GM12873 (cell line): Measurements from ENCODE around the gene SPAG9.

ENCODE experiments used
- TF ChIP-seq, protein P1 (sequence below): IDR thresholded peaks from 2 replicates; pipeline ENCODE4 v1.5.1; 2012; ENCODE audit warnings: low read depth, mild to moderate bottlenecking, moderate library complexity, low read length, control low read depth; ENCODE audit not compliant: insufficient read depth; ENCODE audit errors: missing control alignments

Gene SPAG9

DNA sequence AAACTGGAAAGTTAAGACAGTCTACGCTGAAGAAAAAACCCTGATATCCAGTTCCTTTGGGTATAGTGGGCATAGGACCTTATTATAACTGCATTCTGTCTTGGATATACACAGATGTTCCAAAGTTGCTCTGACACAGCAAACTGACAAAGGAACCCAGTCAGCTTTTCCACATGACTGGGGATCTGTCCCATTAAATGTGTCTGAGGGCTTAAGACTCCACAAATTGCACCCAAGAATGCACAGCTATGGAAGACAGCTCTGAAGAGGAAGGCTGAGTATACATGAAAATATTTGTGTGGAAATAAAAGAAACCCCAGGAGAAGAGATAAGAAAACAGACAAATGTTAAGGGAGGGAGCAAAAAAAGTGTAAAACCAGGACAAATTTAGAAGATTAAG is 114.1 kb downstream of the SPAG9 start:
- TF ChIP-seq, protein P1, sequence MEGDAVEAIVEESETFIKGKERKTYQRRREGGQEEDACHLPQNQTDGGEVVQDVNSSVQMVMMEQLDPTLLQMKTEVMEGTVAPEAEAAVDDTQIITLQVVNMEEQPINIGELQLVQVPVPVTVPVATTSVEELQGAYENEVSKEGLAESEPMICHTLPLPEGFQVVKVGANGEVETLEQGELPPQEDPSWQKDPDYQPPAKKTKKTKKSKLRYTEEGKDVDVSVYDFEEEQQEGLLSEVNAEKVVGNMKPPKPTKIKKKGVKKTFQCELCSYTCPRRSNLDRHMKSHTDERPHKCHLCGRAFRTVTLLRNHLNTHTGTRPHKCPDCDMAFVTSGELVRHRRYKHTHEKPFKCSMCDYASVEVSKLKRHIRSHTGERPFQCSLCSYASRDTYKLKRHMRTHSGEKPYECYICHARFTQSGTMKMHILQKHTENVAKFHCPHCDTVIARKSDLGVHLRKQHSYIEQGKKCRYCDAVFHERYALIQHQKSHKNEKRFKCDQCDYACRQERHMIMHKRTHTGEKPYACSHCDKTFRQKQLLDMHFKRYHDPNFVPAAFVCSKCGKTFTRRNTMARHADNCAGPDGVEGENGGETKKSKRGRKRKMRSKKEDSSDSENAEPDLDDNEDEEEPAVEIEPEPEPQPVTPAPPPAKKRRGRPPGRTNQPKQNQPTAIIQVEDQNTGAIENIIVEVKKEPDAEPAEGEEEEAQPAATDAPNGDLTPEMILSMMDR = no peak

DNA sequence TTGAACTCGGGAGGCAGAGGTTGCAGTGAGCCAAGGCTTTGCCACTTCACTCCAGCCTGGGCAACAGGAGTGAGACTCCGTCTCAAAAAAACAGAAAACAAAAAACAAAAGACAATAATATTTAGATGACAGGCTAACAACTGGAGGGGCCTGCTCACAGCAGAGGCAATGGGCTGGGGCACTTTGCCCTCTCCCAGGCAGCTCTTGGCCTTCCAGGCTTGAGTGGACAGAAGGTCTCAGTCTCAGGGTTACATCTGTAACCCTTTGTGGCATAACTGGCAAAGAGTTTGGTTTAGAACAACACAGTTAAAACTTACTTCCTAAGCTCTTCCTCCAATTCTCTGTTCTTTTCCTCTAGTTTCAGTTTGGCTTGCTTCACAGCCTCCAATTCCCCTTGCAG is 114.9 kb downstream of the SPAG9 start:
- TF ChIP-seq, protein P1 = no peak

DNA sequence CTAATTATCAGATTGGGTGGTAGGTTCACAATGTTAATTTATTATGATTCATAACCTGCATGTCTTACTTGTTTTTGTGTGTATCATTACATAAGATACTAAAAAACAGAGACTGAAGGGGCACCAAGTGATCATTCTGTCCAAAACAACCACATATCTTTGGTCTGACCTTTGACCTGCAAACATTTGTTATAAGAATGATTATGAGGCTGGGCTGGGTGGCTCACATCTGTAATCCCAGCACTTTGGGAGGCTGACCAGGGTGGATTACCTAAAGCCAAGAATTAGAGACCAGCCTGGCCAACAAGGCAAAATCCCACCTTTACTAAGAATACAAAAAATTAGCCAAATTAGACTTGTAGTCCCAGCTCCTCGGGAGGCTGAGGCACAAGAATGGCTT is 116.4 kb downstream of the SPAG9 start:
- TF ChIP-seq, protein P1 = no peak

DNA sequence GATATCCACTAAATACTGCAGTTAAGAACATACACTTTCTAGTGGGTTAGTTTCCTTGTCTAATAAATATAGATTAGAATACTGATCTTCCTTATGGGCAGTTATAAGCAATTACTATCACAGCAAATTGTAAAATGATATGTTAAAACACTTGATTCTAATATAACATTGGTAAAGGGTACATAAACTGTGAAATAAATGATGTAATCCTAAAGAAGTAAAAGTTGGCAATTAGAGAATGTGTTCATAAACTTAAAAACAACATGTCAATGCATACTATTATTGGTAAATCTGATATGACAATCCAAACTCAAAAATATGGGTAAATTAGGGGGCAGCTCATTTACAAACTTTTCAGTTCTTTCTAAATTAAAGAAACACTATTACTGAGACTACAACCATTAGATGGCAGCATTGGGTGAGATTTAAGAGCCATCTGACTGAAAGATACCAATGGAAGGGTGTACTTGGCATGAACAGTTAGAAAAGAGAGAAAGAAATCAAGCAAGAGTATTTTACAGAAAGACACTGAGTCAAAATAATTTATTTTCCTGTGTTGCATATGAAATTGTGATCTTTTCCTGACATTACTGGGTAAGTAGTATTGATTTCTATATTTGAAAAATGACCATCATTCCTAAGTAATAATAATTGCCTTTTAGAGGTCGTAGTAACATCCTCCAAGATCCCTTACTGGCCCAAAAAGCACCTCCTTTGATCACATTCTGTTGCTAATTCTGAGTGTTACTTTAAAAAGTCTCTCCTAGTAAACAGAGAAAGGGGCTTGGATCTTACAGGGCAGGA is 119.6 kb downstream of the SPAG9 start:
- TF ChIP-seq, protein P1 = peak; percentile 36

DNA sequence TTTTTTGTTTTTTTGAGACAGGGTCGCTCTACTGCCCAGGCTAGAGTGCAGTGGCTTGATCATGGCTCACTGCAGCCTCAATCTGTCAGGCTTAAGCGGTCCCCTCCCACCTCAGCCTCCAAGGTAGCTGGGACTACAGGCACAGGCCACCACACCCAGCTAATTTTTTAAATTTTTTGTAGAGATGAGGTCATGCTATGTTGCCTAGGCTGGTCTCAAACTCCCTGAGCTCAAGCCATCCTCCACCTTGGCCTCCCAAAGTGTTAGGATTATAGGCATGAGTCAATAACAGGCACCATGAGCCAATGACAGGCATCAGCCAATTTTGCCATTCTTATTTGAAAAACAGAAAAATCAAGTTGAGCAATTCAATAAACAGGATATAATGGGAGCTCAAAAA is 125.0 kb downstream of the SPAG9 start:
- TF ChIP-seq, protein P1 = no peak

DNA sequence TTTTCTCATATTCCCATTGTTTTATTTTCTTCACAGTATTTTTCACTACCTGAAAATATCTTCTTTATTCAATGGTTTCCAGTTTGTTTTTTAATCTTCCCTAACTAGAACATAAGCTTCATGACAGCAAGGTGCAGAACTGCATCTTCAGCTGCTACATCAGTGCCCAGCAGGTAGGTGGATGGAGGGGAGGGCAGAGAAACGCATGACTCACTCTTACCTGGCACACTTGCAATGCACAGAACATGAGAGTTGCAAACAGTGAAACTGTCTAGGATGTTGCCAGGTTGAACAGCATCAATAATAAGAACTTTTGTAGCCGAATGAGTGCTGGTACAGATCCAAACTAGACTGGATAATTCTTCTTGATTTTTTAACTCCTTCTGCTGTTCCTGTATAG is 127.1 kb downstream of the SPAG9 start:
- TF ChIP-seq, protein P1 = no peak

DNA sequence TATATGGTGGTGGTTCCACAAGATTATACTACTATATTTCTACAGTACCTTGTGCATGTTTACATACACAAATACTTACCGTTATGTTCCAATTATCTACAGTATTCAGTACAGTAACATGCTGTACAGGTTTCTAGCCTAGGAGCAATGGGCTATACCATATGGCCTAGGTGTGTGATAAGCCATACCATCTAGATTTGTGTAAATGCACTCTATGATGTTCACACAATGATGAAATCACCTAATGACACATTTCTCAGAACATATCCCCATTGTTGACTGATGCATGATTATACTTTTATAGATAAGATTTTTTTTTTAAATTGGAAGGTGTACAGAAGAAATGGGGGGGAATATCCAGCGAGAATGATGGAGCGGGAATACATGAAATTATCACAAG is 131.5 kb downstream of the SPAG9 start:
- TF ChIP-seq, protein P1 = no peak
